Measurements from ENCODE around the gene RNF217. TPM values are rescaled to one million over a fixed set of nuclear protein-coding genes. Genes with fewer than 3 reads are reported as not detected.

RNF217 gene
- total RNA-seq, 1 donor from 2014 or later: 2.2 TPM

DNA sequence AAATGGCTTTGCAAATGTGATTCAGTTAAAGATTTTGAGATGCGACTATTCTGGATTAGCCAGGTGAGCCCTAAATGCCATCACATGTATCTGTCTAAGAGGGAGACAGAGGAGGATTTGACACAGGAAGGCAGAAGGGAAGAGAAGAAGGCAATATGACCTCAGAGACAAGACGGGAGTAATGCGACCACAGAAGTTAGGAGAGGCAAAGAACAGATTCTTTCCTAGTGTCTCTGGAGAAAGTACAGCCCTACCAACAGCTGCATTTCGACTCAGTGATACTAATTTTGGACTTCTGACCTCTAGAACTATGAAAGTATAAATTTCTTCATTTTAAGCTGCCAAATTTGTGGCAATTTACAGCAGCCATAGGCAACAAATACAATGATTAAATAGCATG is 167.1 kb downstream of the RNF217 start:
- Mint-ChIP-seq H3K27me3 (ENCODE audit: low read depth) (peaks cover 8% of the 10 kb centered on the region), H3K4me3 (ENCODE audit: low read depth) (no peak overlapping the region), H3K36me3 (ENCODE audit: low read depth) (no peaks in the 10 kb centered on the region), H3K9me3 (no peaks in the 10 kb centered on the region), H3K4me1 (ENCODE audit: low read depth) (no peaks in the 10 kb centered on the region), H3K27ac (no peak overlapping the region)
- no peak for DNase-seq (ENCODE audit: low spot score)
- intact Hi-C loops (cut with micrococcal nuclease): no loop called here

DNA sequence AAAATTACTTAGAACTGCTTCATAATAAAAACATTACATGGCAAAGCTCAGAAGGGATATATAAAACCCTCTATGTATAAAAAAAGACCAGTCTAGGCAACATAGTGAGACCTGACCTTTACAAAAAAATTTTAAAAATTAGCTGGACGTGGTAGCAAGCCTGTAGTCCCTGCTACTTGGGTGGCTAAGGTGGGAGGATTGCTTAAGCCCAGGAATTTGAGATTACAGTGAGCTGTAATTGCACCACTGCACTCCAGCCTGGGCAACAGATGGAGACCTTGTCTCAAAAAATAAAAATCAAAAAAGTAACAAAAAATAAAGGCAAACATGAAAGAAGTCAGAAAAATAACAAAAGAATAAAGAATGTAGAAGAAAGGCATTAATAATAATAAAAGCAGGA is 169.8 kb downstream of the RNF217 start:
- Mint-ChIP-seq H3K36me3 (ENCODE audit: low read depth) (no peaks in the 10 kb centered on the region), H3K4me3 (ENCODE audit: low read depth) (no peak overlapping the region)

DNA sequence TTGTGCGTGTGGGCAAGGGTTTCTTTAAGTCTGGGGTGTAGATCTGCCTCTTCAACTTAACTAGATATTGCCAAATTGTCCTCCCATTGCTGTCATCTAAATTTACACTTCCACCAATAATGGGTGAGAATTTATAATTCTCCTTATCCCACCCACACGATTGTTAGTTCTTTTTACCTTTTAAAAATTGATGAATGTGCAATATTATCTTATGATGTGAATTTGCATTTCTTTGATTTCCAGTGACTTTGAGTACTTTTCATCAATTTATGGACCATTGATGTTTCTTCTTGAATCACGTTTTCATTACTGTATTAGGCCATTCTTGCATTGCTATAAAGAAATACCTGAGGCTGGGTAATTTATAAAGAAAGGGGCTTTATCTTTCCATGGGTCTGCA is 174.1 kb downstream of the RNF217 start:
- no peaks in the 10 kb centered on the region for H3K9me3 Mint-ChIP-seq
- no peaks in the 10 kb centered on the region for H3K4me1 Mint-ChIP-seq (ENCODE audit: low read depth)
- no peak overlapping the region for H3K27ac Mint-ChIP-seq
- peaks cover 2% of the 10 kb centered on the region for H3K27me3 Mint-ChIP-seq (ENCODE audit: low read depth)
- DNase-seq (ENCODE audit: low spot score): no peak
- H3K36me3 Mint-ChIP-seq (ENCODE audit: low read depth): no peaks in the 10 kb centered on the region
- intact Hi-C loops (cut with micrococcal nuclease): no loop called here
- no peak overlapping the region for H3K4me3 Mint-ChIP-seq (ENCODE audit: low read depth)

More for the DNA sequence above, 169.8 kb downstream of the RNF217 start:
- intact Hi-C loops (cut with micrococcal nuclease): no loop called here
- Mint-ChIP-seq H3K9me3 (no peaks in the 10 kb centered on the region), H3K27ac (no peak overlapping the region), H3K4me1 (ENCODE audit: low read depth) (no peaks in the 10 kb centered on the region), H3K27me3 (ENCODE audit: low read depth) (peaks cover 8% of the 10 kb centered on the region)
- no peak for DNase-seq (ENCODE audit: low spot score)

GRCh38 chr6:125138083-125138482 is 175.8 kb downstream of the RNF217 start:
- no peak overlapping the region for H3K27ac Mint-ChIP-seq
- H3K27me3 Mint-ChIP-seq (ENCODE audit: low read depth): peaks cover 2% of the 10 kb centered on the region
- intact Hi-C loops (cut with micrococcal nuclease): no loop called here
- no peaks in the 10 kb centered on the region for H3K36me3 Mint-ChIP-seq (ENCODE audit: low read depth)
- DNase-seq (ENCODE audit: low spot score): no peak
- H3K9me3 Mint-ChIP-seq: no peaks in the 10 kb centered on the region
- H3K4me1 Mint-ChIP-seq (ENCODE audit: low read depth): no peaks in the 10 kb centered on the region
- no peak overlapping the region for H3K4me3 Mint-ChIP-seq (ENCODE audit: low read depth)

- Mint-ChIP-seq H3K9me3 (no peaks in the 10 kb centered on the region), H3K4me3 (ENCODE audit: low read depth) (no peak overlapping the region), H3K4me1 (ENCODE audit: low read depth) (no peaks in the 10 kb centered on the region), H3K27ac (no peak overlapping the region), H3K27me3 (ENCODE audit: low read depth) (peaks cover 2% of the 10 kb centered on the region), H3K36me3 (ENCODE audit: low read depth) (no peaks in the 10 kb centered on the region)
- no peak for DNase-seq (ENCODE audit: low spot score)
- intact Hi-C loops (cut with micrococcal nuclease): no loop called here
These were observed 178.6 kb downstream of the RNF217 start for GRCh38 chr6:125140808-125141207.

Other genes starting within 250 kb of the RNF217 start
- not detected in 2 replicates for gene TPD52L1, start 191.3 kb downstream of the RNF217 start, total RNA-seq

Measured in activated T-helper 2 cell treated with anti-CD3 and anti-CD28 coated beads, Interferon-gamma antibody, Interleukin-2, Interleukin-4, amounts not matched to agents 10 μg/mL and 5 μg/mL and 100 μg/mL, durations not matched to agents 14 hours and 24 hours and 36 hours (primary cell).